HG03558 (cell line): ENCODE data around the gene C2CD3.
A peak's percentile ranks its signal among the peaks of the same experiment; 100 is the strongest.

Experiments used
- ATAC-seq: cut with Tn5 transposase; IDR thresholded peaks from one replicate; pipeline ENCODE4 v1.9.1; 2021; ENCODE audit warnings: moderate number of reproducible peaks; ENCODE audit not compliant: unreplicated experiment; ENCODE audit errors: extremely low read depth

Gene C2CD3

GRCh38 chr11:74023276-74023675 is 147.5 kb downstream of the C2CD3 start:
- ATAC-seq: no peak

GRCh38 chr11:74022546-74022945 is 148.3 kb downstream of the C2CD3 start:
- no peak for ATAC-seq

- ATAC-seq: no peak
Measured at GRCh38 chr11:74021998-74022397, 148.8 kb downstream of the C2CD3 start.

- ATAC-seq: no peak
Measured at GRCh38 chr11:74020539-74020938, 150.3 kb downstream of the C2CD3 start.

- no peak for ATAC-seq
Measured at GRCh38 chr11:74019860-74020259, 150.9 kb downstream of the C2CD3 start.

GRCh38 chr11:74019104-74019738 is 151.6 kb downstream of the C2CD3 start:
- no peak for ATAC-seq

GRCh38 chr11:74018331-74019005 is 152.3 kb downstream of the C2CD3 start:
- ATAC-seq: no peak

- ATAC-seq: no peak
Measured at GRCh38 chr11:74017631-74018030, 153.2 kb downstream of the C2CD3 start.

GRCh38 chr11:74015919-74016684 is 154.7 kb downstream of the C2CD3 start:
- ATAC-seq: no peak

- no peak for ATAC-seq
Measured at GRCh38 chr11:74014880-74015279, 155.9 kb downstream of the C2CD3 start.

- no peak for ATAC-seq
Measured at GRCh38 chr11:74013141-74013540, 157.7 kb downstream of the C2CD3 start.

GRCh38 chr11:74012074-74012809 is 158.6 kb downstream of the C2CD3 start:
- ATAC-seq: no peak

GRCh38 chr11:74011360-74012073 is 159.3 kb downstream of the C2CD3 start:
- peak; percentile 61 for ATAC-seq

- no peak for ATAC-seq
Measured at GRCh38 chr11:74010306-74011300, 160.2 kb downstream of the C2CD3 start.

- ATAC-seq: no peak
Measured at GRCh38 chr11:74009675-74010305, 161.0 kb downstream of the C2CD3 start.

- no peak for ATAC-seq
Measured at GRCh38 chr11:74009230-74009547, 161.6 kb downstream of the C2CD3 start.

GRCh38 chr11:74008373-74009229 is 162.2 kb downstream of the C2CD3 start, which contains the start of gene UCP3:
Gene UCP3 (minus strand): TSS chr11:74009085. CDS start chr11:74007042, 2,043 bp downstream.
- no peak for ATAC-seq
